GM21526 (cell line): ENCODE data around the gene ACAN.

Experiments used
- ATAC-seq: cut with Tn5 transposase; IDR thresholded peaks from one replicate; pipeline ENCODE4 v1.9.1; 2021; ENCODE audit warnings: moderate library complexity; ENCODE audit not compliant: unreplicated experiment, low FRiP score

ACAN gene

GRCh38 chr15:88803241-88803919 lies at the start of gene ACAN:
ACAN (plus strand) TSS chr15:88803436; CDS start chr15:88836207, 32,771 bp downstream.
- ATAC-seq: no peak

DNA sequence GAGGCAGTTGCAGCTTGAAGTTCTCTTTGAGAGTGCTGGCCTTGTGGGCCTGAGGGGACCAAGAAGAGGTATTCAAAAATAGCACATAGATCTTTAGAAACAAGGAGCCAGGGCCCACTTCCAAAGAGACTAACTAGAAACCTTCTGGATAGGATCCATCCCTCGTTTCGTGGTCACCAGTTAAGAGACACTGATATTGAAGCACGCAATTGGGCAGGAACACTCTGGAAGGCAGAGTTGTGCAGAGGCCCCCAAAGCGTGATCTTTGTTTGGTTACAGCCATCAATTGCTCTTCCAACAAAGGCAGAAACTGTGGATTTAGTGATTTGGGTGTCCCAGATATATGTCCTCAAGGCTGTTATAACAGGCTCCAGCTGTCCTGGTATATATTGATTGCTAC lies 46.7 kb upstream of the ACAN start:
- no peak for ATAC-seq

GRCh38 chr15:88756921-88757320 lies 46.3 kb upstream of the ACAN start:
- no peak for ATAC-seq

- ATAC-seq: no peak
Measured at GRCh38 chr15:88759872-88760271, 43.4 kb upstream of the ACAN start.

DNA sequence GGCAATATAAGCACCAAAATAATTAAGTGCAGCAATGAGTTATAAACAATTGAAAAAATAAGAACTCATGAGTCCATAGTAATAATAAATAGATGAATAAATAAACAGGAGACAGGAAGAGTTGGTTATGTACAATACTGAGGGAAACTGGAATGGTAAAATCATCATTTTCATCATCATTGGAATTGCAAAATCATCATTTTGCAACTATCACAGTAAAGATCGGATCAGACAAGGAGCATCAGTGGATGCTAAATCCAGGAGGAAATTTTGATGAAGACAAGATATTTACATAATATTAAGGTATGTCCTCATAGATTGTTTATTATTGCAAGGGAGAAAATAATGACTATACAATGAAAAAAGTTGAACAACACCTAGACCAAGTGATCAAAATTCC lies 38.8 kb upstream of the ACAN start:
- ATAC-seq: no peak

GRCh38 chr15:88765212-88765611 lies 38.0 kb upstream of the ACAN start:
- ATAC-seq: no peak

DNA sequence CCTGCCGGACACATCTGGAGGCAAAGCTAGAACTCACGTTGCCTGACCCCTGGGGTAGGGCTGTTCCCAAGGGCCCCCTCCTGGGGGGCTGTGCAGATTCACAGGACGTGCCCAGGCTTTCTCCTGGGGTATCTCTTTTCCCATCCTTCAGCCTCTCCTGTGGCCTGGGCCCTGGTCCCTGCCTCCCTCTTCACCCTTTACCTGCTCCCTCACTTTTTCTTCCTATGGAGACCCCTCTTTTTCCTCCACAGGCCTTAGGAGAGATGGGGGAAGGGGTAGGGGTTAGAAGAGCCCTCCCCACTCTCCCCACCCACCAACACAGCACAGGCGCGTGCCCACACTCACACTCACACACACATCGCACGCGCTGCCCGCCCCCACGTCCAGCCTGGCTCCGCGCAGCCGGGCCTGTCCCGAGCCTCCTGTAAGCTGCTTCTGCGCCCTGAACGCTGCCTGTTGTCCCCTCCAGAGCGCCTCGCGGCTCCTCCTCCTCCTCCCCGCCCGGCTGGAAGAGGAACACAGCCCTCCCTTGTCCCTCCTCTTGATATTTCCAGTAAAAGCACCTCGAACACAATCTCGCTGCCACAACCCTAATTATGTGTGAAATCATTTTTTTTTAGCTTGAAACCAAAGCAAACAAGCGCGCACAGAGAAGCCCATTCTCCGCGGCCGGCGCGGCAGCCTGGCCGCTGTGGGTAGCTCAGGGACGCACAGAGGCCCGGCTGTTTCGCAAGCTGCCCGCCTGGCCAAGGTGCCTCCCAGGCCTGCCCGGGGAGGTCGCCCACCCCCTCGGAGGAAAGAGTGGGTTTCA lies 33.9 kb upstream of the ACAN start:
- no peak for ATAC-seq

DNA sequence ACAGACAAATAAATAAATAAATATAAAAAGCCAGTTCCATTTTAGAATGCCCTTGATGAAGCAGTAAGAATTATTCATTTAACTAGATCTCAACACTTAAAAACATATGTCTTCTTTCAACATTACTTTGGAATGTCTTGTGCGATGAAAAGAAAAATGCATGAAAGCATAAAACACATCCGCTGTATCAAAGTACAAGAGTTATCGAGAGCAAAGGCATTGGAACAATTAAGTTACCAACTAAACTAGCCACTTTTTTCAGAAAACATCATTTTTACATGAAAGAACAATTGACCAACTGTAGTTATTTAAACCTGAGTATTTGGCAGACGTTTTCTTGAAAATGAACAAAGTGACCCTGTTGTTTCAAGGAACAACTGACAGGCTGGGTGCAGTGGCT lies 27.5 kb upstream of the ACAN start:
- no peak for ATAC-seq

DNA sequence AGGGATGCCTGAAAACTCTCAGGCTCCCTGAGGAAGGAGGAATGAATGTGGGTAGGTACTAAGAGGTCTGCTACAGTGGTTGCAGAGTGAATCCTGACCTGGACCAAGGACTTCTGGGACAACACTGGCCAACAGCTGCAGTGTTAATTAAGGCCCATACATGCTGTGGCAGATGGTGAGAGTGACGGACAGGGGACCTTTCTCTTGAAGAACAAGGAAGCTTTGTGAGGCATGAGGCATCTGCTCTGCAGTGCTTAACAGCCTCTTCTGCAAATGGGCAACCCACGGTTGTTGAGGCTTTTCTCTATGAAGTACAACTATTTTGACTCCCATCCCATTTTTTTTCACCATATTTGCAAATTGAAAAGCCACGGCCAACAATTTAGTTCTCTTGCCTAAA lies 26.6 kb upstream of the ACAN start:
- ATAC-seq: no peak

DNA sequence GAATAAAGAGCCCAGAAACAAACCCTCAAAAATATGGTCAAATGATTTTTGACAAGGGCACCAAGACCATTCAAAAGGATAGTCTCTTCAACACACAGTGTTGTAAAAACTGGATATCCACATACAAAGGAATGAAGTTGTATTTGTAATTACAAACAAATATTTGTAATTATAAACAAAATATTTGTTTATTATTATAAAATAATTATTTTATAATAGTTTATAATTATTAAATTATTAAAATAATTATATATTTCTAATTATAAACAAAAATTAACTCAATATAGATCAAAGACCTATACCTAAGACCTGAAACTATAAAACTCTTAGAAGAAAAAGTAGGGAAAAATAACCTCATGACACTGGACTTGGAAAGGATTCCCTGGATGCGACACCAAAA lies 23.3 kb upstream of the ACAN start:
- ATAC-seq: no peak

DNA sequence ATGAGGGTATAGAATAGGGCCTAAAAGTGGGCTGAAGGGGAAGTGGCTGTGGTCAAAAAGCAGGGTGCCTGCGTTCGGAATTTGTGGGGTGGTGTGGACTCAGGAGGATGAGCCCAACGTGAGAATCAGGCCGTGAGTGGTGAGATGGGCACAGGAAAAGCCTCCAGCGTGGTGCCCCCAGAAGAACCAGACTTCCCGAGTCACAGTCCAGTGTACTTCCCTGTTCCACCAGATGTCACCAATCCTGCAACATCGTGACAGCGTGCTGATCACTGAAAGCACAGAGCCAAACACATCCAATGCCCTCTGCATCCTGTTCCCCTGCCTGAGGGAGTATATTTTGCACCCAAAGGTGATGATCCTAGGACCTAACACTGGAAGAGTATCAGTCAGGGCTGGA lies 20.8 kb upstream of the ACAN start:
- no peak for ATAC-seq

GRCh38 chr15:88785217-88785616 lies 18.0 kb upstream of the ACAN start:
- ATAC-seq: no peak

DNA sequence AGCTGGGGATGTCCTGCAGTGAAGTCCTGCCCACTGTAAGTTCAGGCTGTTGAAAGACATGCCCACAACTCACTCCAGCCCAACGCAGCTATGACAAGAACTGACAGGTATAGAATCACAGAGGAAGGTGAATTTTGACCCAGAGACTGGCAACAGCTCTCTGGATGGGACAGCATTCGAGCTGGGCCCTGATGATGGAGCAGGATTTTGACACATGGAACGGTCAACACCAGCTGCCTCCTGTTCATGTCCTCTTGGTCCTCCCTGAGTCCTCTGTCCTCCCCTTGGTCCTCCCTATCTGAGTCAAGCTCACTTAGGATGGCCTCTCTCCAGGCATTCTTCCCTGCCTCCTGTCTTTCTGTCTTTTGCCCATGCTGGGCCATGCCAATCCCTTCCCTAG lies 15.2 kb upstream of the ACAN start:
- no peak for ATAC-seq

GRCh38 chr15:88788816-88789215 lies 14.4 kb upstream of the ACAN start:
- ATAC-seq: no peak

GRCh38 chr15:88790486-88790885 lies 12.8 kb upstream of the ACAN start:
- no peak for ATAC-seq

DNA sequence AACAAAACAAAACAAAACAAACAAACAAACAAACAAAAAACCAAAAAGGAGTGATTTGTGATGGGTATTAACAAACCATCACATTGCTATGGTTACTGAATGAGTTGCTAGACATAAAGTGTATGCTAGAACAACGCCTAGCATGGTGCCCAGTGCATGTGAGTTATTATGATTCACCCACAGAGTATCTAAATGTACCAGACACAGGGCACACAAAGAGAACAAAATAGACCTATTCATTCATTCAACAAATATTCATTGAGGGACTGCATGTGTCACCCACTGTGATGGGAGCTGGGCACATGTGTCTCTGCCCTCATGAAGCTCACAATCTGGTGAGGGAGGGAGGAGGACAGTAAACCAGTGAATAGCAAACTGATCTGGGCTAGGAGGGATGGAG lies 11.6 kb upstream of the ACAN start:
- no peak for ATAC-seq

- no peak for ATAC-seq
Measured at GRCh38 chr15:88792342-88793282, 10.6 kb upstream of the ACAN start.

- no peak for ATAC-seq
Measured at GRCh38 chr15:88794001-88794400, 9.2 kb upstream of the ACAN start.

- no peak for ATAC-seq
Measured at GRCh38 chr15:88797663-88798339, 5.4 kb upstream of the ACAN start.

DNA sequence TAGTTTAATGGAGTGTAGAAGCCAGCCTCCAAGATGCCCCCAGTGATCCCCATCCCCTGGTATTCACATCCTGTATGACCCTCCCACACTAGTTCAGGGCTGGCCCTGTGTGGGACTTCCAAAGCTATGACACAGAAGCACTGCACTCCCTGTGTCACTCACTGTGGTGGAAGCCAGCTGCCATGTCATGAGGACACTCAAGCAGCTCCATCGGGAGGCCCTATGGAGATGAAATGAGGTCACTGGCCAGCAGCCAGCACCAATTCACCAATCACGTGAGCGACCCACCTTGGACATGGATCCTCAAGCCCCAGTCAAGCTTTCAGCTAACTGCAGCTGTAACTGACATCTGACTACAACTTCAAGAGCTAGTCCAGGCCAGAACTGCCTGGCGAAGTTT lies 3.9 kb upstream of the ACAN start:
- ATAC-seq: no peak

DNA sequence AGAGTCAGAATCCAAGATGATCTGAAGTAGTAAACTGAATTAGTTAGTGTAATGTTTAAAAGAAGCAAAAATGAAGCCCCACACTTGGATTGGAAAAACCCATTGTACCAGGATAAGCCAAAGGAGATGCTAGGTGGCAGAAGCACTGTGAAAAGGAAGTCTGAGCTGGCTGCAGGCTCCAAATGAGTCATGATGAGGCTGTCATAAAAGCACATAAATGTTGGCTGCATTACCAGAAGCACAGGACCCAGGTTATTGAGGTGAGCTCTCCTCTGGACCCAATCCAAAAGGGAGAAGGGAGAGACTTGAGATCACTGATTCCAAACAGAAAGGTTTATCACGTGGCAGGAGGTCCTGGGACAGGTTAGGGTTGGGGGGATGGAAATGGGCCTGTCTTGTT lies 3.2 kb upstream of the ACAN start:
- no peak for ATAC-seq
